ENCODE results near the gene TRRAP.
"Not testable (repeated sequence)": the region's sequence is repeated elsewhere in the genome, so short reads cannot be mapped to it uniquely, and the experiment has no call there.

The TRRAP gene

DNA sequence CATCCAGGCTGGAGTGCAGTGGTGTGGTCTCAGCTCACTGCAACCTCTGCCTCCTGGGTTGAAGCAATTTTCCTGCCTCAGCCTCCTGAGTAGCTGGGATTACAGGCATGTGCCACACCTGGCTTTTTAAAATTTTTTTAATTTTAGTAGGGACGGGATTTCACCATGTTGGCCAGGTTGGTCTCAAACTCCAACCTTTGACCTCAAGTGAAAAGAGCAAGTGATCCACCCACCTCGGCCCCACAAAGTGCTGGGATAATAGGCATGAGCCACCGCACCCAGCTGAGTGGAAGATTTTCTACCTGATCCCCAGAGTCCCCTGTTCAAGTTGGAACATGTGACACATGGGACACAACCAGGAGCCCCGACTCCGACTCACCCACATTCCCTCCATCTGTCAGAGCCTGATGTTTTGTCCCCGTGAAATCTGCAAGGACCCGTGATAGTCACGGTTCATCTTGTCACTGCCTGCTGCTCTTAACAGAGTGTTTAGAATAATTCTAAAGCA, 161.1 kb downstream of the TRRAP start:
- H3K27me3 ChIP-seq (ENCODE audit: control insufficient read depth in 1 of 2, insufficient read depth in 2 of 2, low read length in 2 of 2), result no peaks in the 10 kb centered on the region
- peaks cover 43 to 78% of the 10 kb centered on the region in 2 donors for H3K36me3 ChIP-seq (ENCODE audit: control insufficient read depth in 1 of 2, insufficient read depth in 2 of 2, low read length in 2 of 2)
- no peak overlapping the region for H3K4me3 ChIP-seq (ENCODE audit: low read depth in 1 of 2, low read length in 2 of 2)
- H3K4me1 ChIP-seq (ENCODE audit: control insufficient read depth in 1 of 2, insufficient read depth in 2 of 2, low read length in 2 of 2), result peaks cover 16 to 22% of the 10 kb centered on the region in 2 donors
- no peak overlapping the region for H3K27ac ChIP-seq (ENCODE audit: low read depth, low read length)
- H3K9ac ChIP-seq (ENCODE audit: low read depth in 1 of 2, low read length in 2 of 2), result no peak overlapping the region
- H3K9me3 ChIP-seq (ENCODE audit: control insufficient read depth in 1 of 2, low read length in 2 of 2), result no peaks in the 10 kb centered on the region

GRCh38 chr7:99040104-99040958, 162.0 kb downstream of the TRRAP start:
- Histone ChIP-seq H3K9ac (ENCODE audit: low read depth in 1 of 2, low read length in 2 of 2) (no peak overlapping the region), H3K36me3 (ENCODE audit: control insufficient read depth in 1 of 2, insufficient read depth in 2 of 2, low read length in 2 of 2) (peaks cover 40 to 78% of the 10 kb centered on the region in 2 donors), H3K4me3 (ENCODE audit: low read depth in 1 of 2, low read length in 2 of 2) (no peak overlapping the region), H3K27me3 (ENCODE audit: control insufficient read depth in 1 of 2, insufficient read depth in 2 of 2, low read length in 2 of 2) (no peaks in the 10 kb centered on the region), H3K27ac (ENCODE audit: low read depth, low read length) (no peak overlapping the region), H3K9me3 (ENCODE audit: control insufficient read depth in 1 of 2, low read length in 2 of 2) (no peaks in the 10 kb centered on the region), H3K4me1 (ENCODE audit: control insufficient read depth in 1 of 2, insufficient read depth in 2 of 2, low read length in 2 of 2) (peaks cover 16 to 22% of the 10 kb centered on the region in 2 donors)

GRCh38 chr7:99041526-99041925, 163.2 kb downstream of the TRRAP start:
- Histone ChIP-seq H3K27ac (ENCODE audit: low read depth, low read length) (no peak overlapping the region), H3K4me3 (ENCODE audit: low read depth in 1 of 2, low read length in 2 of 2) (no peak overlapping the region), H3K9me3 (ENCODE audit: control insufficient read depth in 1 of 2, low read length in 2 of 2) (no peaks in the 10 kb centered on the region), H3K4me1 (ENCODE audit: control insufficient read depth in 1 of 2, insufficient read depth in 2 of 2, low read length in 2 of 2) (peaks cover 16 to 22% of the 10 kb centered on the region in 2 donors), H3K27me3 (ENCODE audit: control insufficient read depth in 1 of 2, insufficient read depth in 2 of 2, low read length in 2 of 2) (no peaks in the 10 kb centered on the region), H3K36me3 (ENCODE audit: control insufficient read depth in 1 of 2, insufficient read depth in 2 of 2, low read length in 2 of 2) (peaks cover 34 to 76% of the 10 kb centered on the region in 2 donors), H3K9ac (ENCODE audit: low read depth in 1 of 2, low read length in 2 of 2) (no peak overlapping the region)

DNA sequence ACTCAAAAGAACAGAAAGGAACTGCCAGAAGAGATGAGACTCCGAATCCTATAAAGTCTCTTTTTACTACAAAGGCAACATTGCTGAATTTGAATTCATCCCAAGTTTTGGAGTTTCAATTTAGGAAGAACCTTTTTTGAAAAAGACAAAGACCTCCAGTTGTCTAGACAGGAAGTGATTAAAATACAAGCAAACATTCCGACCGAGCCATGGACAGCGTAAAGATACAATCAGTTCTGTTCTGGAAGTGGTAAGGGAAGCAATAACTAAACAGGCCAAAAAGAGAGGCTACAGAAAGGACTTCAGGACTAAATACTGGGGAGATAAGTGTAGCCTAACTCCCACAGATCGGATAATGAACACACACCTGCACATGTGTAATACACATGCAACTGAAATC, 164.6 kb downstream of the TRRAP start:
- Histone ChIP-seq H3K9me3 (ENCODE audit: control insufficient read depth in 1 of 2, low read length in 2 of 2) (no peaks in the 10 kb centered on the region), H3K27ac (ENCODE audit: low read depth, low read length) (no peak overlapping the region), H3K9ac (ENCODE audit: low read depth in 1 of 2, low read length in 2 of 2) (no peak overlapping the region)

DNA sequence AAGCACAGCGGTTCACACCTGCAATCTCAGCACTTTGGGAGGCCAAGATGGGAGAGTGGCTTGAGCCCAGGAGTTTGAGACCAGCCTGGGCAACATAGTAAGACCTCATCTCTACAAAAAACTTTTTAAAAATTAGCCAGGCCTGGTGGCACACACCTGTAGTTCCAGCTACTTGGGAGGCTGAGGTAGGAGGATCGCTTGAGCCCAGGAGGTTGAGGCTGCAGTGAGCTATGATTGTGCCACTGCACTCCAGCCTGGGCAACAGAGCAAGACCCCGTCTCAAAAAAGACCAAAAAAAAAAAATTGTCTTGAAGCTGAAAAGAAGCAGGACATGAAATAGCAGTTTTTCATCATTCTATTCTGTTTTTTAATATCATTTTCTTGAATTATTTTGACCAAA, 166.5 kb downstream of the TRRAP start:
- not testable (repeated sequence) for H3K4me3 ChIP-seq (ENCODE audit: low read depth in 1 of 2, low read length in 2 of 2); H3K27me3 ChIP-seq (ENCODE audit: control insufficient read depth in 1 of 2, insufficient read depth in 2 of 2, low read length in 2 of 2); H3K27ac ChIP-seq (ENCODE audit: low read depth, low read length); H3K9me3 ChIP-seq (ENCODE audit: control insufficient read depth in 1 of 2, low read length in 2 of 2); H3K9ac ChIP-seq (ENCODE audit: low read depth in 1 of 2, low read length in 2 of 2)
- H3K36me3 ChIP-seq (ENCODE audit: control insufficient read depth in 1 of 2, insufficient read depth in 2 of 2, low read length in 2 of 2), result peaks cover 37 to 74% of the 10 kb centered on the region in 2 donors
- peaks cover 16 to 18% of the 10 kb centered on the region in 2 donors for H3K4me1 ChIP-seq (ENCODE audit: control insufficient read depth in 1 of 2, insufficient read depth in 2 of 2, low read length in 2 of 2)

More for the DNA sequence above, 164.6 kb downstream of the TRRAP start:
- Histone ChIP-seq H3K4me3 (ENCODE audit: low read depth in 1 of 2, low read length in 2 of 2) (no peak overlapping the region), H3K27me3 (ENCODE audit: control insufficient read depth in 1 of 2, insufficient read depth in 2 of 2, low read length in 2 of 2) (no peaks in the 10 kb centered on the region), H3K36me3 (ENCODE audit: control insufficient read depth in 1 of 2, insufficient read depth in 2 of 2, low read length in 2 of 2) (peaks cover 36 to 76% of the 10 kb centered on the region in 2 donors), H3K4me1 (ENCODE audit: control insufficient read depth in 1 of 2, insufficient read depth in 2 of 2, low read length in 2 of 2) (peaks cover 16 to 22% of the 10 kb centered on the region in 2 donors)

- H3K9me3 ChIP-seq (ENCODE audit: control insufficient read depth in 1 of 2, low read length in 2 of 2); H3K27me3 ChIP-seq (ENCODE audit: control insufficient read depth in 1 of 2, insufficient read depth in 2 of 2, low read length in 2 of 2); H3K4me3 ChIP-seq (ENCODE audit: low read depth in 1 of 2, low read length in 2 of 2); H3K27ac ChIP-seq (ENCODE audit: low read depth, low read length); H3K9ac ChIP-seq (ENCODE audit: low read depth in 1 of 2, low read length in 2 of 2): not testable (repeated sequence)
- Histone ChIP-seq H3K36me3 (ENCODE audit: control insufficient read depth in 1 of 2, insufficient read depth in 2 of 2, low read length in 2 of 2) (peaks cover 41 to 72% of the 10 kb centered on the region in 2 donors), H3K4me1 (ENCODE audit: control insufficient read depth in 1 of 2, insufficient read depth in 2 of 2, low read length in 2 of 2) (peaks cover 8 to 15% of the 10 kb centered on the region in 2 donors)
These were observed 167.9 kb downstream of the TRRAP start for GRCh38 chr7:99046262-99046661.

DNA sequence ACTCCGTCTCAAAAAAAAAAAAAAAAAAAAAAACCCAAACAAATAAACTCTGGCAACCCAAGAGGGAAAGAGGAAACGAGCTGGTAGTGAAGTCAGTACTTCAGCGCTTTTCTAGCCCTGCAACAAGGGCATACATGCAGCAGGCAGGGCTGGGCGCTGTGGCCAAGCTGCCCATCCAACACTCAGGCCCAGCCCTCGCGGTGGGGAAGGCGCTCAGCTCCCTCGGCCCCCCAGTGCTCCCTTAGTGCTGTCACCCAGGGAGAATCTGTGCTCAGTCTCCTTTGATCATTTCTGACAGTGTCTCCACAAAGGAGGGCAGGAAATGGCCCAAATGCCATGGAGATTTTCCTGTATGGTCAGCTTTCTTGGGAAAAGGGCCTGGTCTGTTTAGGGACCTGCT, 168.4 kb downstream of the TRRAP start:
- H3K9ac ChIP-seq (ENCODE audit: low read depth in 1 of 2, low read length in 2 of 2), result no peak overlapping the region
- peaks cover 44 to 72% of the 10 kb centered on the region in 2 donors for H3K36me3 ChIP-seq (ENCODE audit: control insufficient read depth in 1 of 2, insufficient read depth in 2 of 2, low read length in 2 of 2)
- no peak overlapping the region for H3K27ac ChIP-seq (ENCODE audit: low read depth, low read length)
- H3K4me1 ChIP-seq (ENCODE audit: control insufficient read depth in 1 of 2, insufficient read depth in 2 of 2, low read length in 2 of 2), result peaks cover 4 to 10% of the 10 kb centered on the region in 2 donors
- no peaks in the 10 kb centered on the region for H3K9me3 ChIP-seq (ENCODE audit: control insufficient read depth in 1 of 2, low read length in 2 of 2)
- no peak overlapping the region for H3K4me3 ChIP-seq (ENCODE audit: low read depth in 1 of 2, low read length in 2 of 2)
- H3K27me3 ChIP-seq (ENCODE audit: control insufficient read depth in 1 of 2, insufficient read depth in 2 of 2, low read length in 2 of 2), result no peaks in the 10 kb centered on the region

GRCh38 chr7:99047526-99048077, 169.3 kb downstream of the TRRAP start:
- Histone ChIP-seq H3K36me3 (ENCODE audit: control insufficient read depth in 1 of 2, insufficient read depth in 2 of 2, low read length in 2 of 2) (peaks cover 52 to 80% of the 10 kb centered on the region in 2 donors), H3K27ac (ENCODE audit: low read depth, low read length) (no peak overlapping the region), H3K4me3 (ENCODE audit: low read depth in 1 of 2, low read length in 2 of 2) (no peak overlapping the region), H3K4me1 (ENCODE audit: control insufficient read depth in 1 of 2, insufficient read depth in 2 of 2, low read length in 2 of 2) (peaks cover 0 to 5% of the 10 kb centered on the region in 2 donors), H3K27me3 (ENCODE audit: control insufficient read depth in 1 of 2, insufficient read depth in 2 of 2, low read length in 2 of 2) (no peaks in the 10 kb centered on the region), H3K9ac (ENCODE audit: low read depth in 1 of 2, low read length in 2 of 2) (no peak overlapping the region), H3K9me3 (ENCODE audit: control insufficient read depth in 1 of 2, low read length in 2 of 2) (no peaks in the 10 kb centered on the region)

DNA sequence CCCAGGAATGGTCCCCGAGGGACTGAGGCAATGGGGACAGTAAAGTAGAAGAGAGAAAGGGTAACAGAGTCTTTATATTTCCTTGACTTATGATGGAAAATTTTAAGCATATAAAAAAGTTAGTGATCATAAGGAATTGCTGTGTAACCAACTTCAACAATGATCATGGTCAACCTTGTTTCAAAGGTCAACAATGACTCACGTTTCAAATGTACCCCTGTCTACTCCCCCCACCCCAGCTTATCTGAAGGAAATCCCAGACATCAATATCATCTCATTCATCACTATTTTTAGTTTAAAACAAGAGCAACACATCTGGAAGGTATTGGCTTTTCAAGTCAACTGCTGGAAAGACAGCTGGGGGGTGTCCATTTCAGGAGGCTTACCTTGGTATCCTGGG, 172.6 kb downstream of the TRRAP start:
- Histone ChIP-seq H3K4me3 (ENCODE audit: low read depth in 1 of 2, low read length in 2 of 2) (no peak overlapping the region), H3K9ac (ENCODE audit: low read depth in 1 of 2, low read length in 2 of 2) (no peak overlapping the region), H3K27me3 (ENCODE audit: control insufficient read depth in 1 of 2, insufficient read depth in 2 of 2, low read length in 2 of 2) (no peaks in the 10 kb centered on the region), H3K4me1 (ENCODE audit: control insufficient read depth in 1 of 2, insufficient read depth in 2 of 2, low read length in 2 of 2) (peaks cover 0 to 5% of the 10 kb centered on the region in 2 donors), H3K36me3 (ENCODE audit: control insufficient read depth in 1 of 2, insufficient read depth in 2 of 2, low read length in 2 of 2) (peaks cover 47 to 70% of the 10 kb centered on the region in 2 donors), H3K9me3 (ENCODE audit: control insufficient read depth in 1 of 2, low read length in 2 of 2) (no peaks in the 10 kb centered on the region), H3K27ac (ENCODE audit: low read depth, low read length) (no peak overlapping the region)

DNA sequence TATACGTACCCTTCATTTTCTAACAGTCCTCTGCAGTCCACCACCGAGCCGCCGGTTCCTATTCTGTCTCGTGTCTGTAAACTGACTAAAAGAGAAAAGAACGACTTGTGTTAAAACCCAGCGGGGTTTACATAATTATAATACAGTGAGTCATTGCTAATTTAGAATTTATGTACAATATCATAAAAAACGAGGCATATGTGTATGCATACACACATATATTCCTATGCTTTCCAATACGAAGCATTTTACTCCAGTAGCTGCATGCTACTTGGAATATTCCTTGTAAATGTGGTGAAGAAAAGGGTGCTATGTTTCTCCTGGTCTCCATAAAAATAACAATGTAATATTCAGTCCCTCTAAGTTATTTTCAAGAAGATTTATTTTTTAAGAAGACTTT, 176.4 kb downstream of the TRRAP start:
- H3K4me1 ChIP-seq (ENCODE audit: control insufficient read depth in 1 of 2, insufficient read depth in 2 of 2, low read length in 2 of 2), result peaks cover 0 to 5% of the 10 kb centered on the region in 2 donors
- no peaks in the 10 kb centered on the region for H3K9me3 ChIP-seq (ENCODE audit: control insufficient read depth in 1 of 2, low read length in 2 of 2)
- H3K27ac ChIP-seq (ENCODE audit: low read depth, low read length), result no peak overlapping the region
- no peaks in the 10 kb centered on the region for H3K27me3 ChIP-seq (ENCODE audit: control insufficient read depth in 1 of 2, insufficient read depth in 2 of 2, low read length in 2 of 2)
- H3K4me3 ChIP-seq (ENCODE audit: low read depth in 1 of 2, low read length in 2 of 2), result no peak overlapping the region
- H3K9ac ChIP-seq (ENCODE audit: low read depth in 1 of 2, low read length in 2 of 2), result no peak overlapping the region
- peaks cover 35 to 48% of the 10 kb centered on the region in 2 donors for H3K36me3 ChIP-seq (ENCODE audit: control insufficient read depth in 1 of 2, insufficient read depth in 2 of 2, low read length in 2 of 2)

Data from duodenal mucosa (tissue), 2 donors.